GM21825 (cell line): ENCODE results near the gene ZNF654.
A peak's percentile ranks its signal among the peaks of the same experiment; 100 is the strongest.
"Not testable (repeated sequence)": the region's sequence is repeated elsewhere in the genome, so short reads cannot be mapped to it uniquely, and the experiment has no call there.

Source experiments
- ATAC-seq: cut with Tn5 transposase; IDR thresholded peaks from one replicate; pipeline ENCODE4 v1.9.1; 2021; ENCODE audit warnings: mild to moderate bottlenecking, moderate library complexity; ENCODE audit not compliant: unreplicated experiment

Gene ZNF654

GRCh38 chr3:88133711-88134263 is 74.7 kb downstream of the ZNF654 start:
- no peak for ATAC-seq

GRCh38 chr3:88137836-88138235 is 78.8 kb downstream of the ZNF654 start:
- no peak for ATAC-seq

- no peak for ATAC-seq
These were observed 82.5 kb downstream of the ZNF654 start for GRCh38 chr3:88141458-88142083.

- no peak for ATAC-seq
These were observed 83.1 kb downstream of the ZNF654 start for GRCh38 chr3:88142094-88142624.

- ATAC-seq = no peak
These were observed 88.2 kb downstream of the ZNF654 start for GRCh38 chr3:88147261-88147660.

- ATAC-seq = no peak
These were observed 89.6 kb downstream of the ZNF654 start for GRCh38 chr3:88148651-88149050.

GRCh38 chr3:88149101-88149508 is 90.0 kb downstream of the ZNF654 start:
- ATAC-seq = peak; percentile 12

GRCh38 chr3:88149509-88150362 is 90.7 kb downstream of the ZNF654 start, which contains the start of gene C3orf38:
Gene C3orf38, plus strand, starts transcription at chr3:88149959. Its CDS starts 94 bp downstream, at chr3:88150053.
- ATAC-seq = peak; percentile 80

GRCh38 chr3:88150371-88150770 is 91.3 kb downstream of the ZNF654 start:
- ATAC-seq = peak; percentile 22

- ATAC-seq = no peak
These were observed 91.8 kb downstream of the ZNF654 start for GRCh38 chr3:88150806-88151205.

- ATAC-seq = no peak
These were observed 92.3 kb downstream of the ZNF654 start for GRCh38 chr3:88151358-88151757.

GRCh38 chr3:88152841-88153240 is 93.8 kb downstream of the ZNF654 start:
- ATAC-seq = no peak

- ATAC-seq = no peak
These were observed 107.4 kb downstream of the ZNF654 start for GRCh38 chr3:88166419-88166971.

GRCh38 chr3:88167173-88167572 is 108.1 kb downstream of the ZNF654 start:
- ATAC-seq = no peak

GRCh38 chr3:88167704-88168103 is 108.6 kb downstream of the ZNF654 start:
- no peak for ATAC-seq

- ATAC-seq = no peak
These were observed 109.1 kb downstream of the ZNF654 start for GRCh38 chr3:88168171-88168570.

- ATAC-seq = peak; percentile 78
These were observed 121.4 kb downstream of the ZNF654 start for GRCh38 chr3:88180398-88180999.

GRCh38 chr3:88182165-88182918 is 123.3 kb downstream of the ZNF654 start:
- not testable (repeated sequence) for ATAC-seq

- ATAC-seq = no peak
These were observed 129.4 kb downstream of the ZNF654 start for GRCh38 chr3:88188436-88188835.

- peak; percentile 97 for ATAC-seq
These were observed 130.3 kb downstream of the ZNF654 start for GRCh38 chr3:88189361-88189810.
